GM12878 (cell line): ENCODE measurements around the gene FCHSD2. TPM values are rescaled to one million over a fixed set of nuclear protein-coding genes. Genes with fewer than 3 reads are reported as not detected.

Experiments
- BCL11A ChIP-seq: IDR thresholded peaks from 2 replicates; pipeline ENCODE4 v1.6.1; 2011; ENCODE audit warnings: low read depth, low read length
- CREM ChIP-seq: IDR thresholded peaks from 2 replicates; pipeline ENCODE4 v1.6.1; 2014; ENCODE audit warnings: antibody characterized with exemption, low read depth
- EED ChIP-seq: sonication (generic); IDR thresholded peaks from 2 replicates; pipeline ENCODE4 v1.6.1; 2016; ENCODE audit warnings: antibody characterized with exemption, low read depth
- ELK1 ChIP-seq: IDR thresholded peaks from 2 replicates; pipeline ENCODE4 v1.6.1; 2012; ENCODE audit warnings: low read depth, low read length, improper control_type of control experiment
- ETV6 ChIP-seq, 2 experiments: fragments of 450-650 bp in 1 of 2; IDR thresholded peaks in 1 of 2; conservative IDR thresholded peaks in 1 of 2; 2 replicates each; pipeline ENCODE4 v1.6.1; 2014; ENCODE audit warnings: antibody characterized with exemption in 1 of 2, borderline replicate concordance in 1 of 2, low read depth in 1 of 2, mild to moderate bottlenecking in 1 of 2, moderate library complexity in 1 of 2
- GABPA ChIP-seq: IDR thresholded peaks from 2 replicates; pipeline ENCODE4 v1.6.1; 2014; ENCODE audit warnings: antibody characterized with exemption, low read depth, mild to moderate bottlenecking, inconsistent platforms
- IKZF2 ChIP-seq, 2 experiments: fragments of 450-650 bp; IDR thresholded peaks; 2 replicates each; pipeline ENCODE4 v1.6.1; 2017; ENCODE audit warnings: mild to moderate bottlenecking in 2 of 2, moderate library complexity in 2 of 2
- MTA2 ChIP-seq: fragments of 450-650 bp; IDR thresholded peaks from 2 replicates; pipeline ENCODE4 v1.6.1; 2016; ENCODE audit warnings: low read depth, mild to moderate bottlenecking, moderate library complexity
- MXI1 ChIP-seq: fragments of 150-350 bp; IDR thresholded peaks from 2 replicates; pipeline ENCODE4 v1.6.1; 2011; ENCODE audit warnings: low read depth, mild to moderate bottlenecking, inconsistent platforms, low read length, improper control_type of control experiment
- NBN ChIP-seq: fragments of 450-650 bp; IDR thresholded peaks from 2 replicates; pipeline ENCODE4 v1.6.1; 2016
- NFYB ChIP-seq: IDR thresholded peaks from 2 replicates; pipeline ENCODE4 v1.6.1; 2011; ENCODE audit warnings: low read depth, mild to moderate bottlenecking, low read length, improper control_type of control experiment, moderate library complexity; ENCODE audit not compliant: insufficient read depth
- NKRF ChIP-seq: fragments of 450-650 bp; conservative IDR thresholded peaks from 2 replicates; pipeline ENCODE4 v1.6.1; 2017; ENCODE audit warnings: mild to moderate bottlenecking, moderate library complexity
- PKNOX1 ChIP-seq: fragments of 450-650 bp; IDR thresholded peaks from 2 replicates; pipeline ENCODE4 v1.6.1; 2016; ENCODE audit warnings: mild to moderate bottlenecking
- POU2F2 ChIP-seq: IDR thresholded peaks from 3 replicates; pipeline ENCODE4 v1.6.1; 2011; ENCODE audit warnings: low read depth, mild to moderate bottlenecking, low read length, borderline replicate concordance
- RAD21 ChIP-seq: IDR thresholded peaks from 2 replicates; pipeline ENCODE4 v1.6.1; 2011; ENCODE audit warnings: mild to moderate bottlenecking, low read depth, low read length, moderate library complexity; ENCODE audit not compliant: insufficient read depth
- RBBP5 ChIP-seq: fragments of 200-600 bp; sonication (generic); conservative IDR thresholded peaks from 2 replicates; pipeline ENCODE4 v1.6.1; 2016
- RELB ChIP-seq: fragments of 450-650 bp; IDR thresholded peaks from 2 replicates; pipeline ENCODE4 v1.6.1; 2017; ENCODE audit warnings: low read depth, mild to moderate bottlenecking, moderate library complexity
- STAT1 ChIP-seq: fragments of 450-650 bp; conservative IDR thresholded peaks from 2 replicates; pipeline ENCODE4 v1.6.1; 2014; ENCODE audit warnings: antibody characterized with exemption, mild to moderate bottlenecking
- TAF1 ChIP-seq: IDR thresholded peaks from 2 replicates; pipeline ENCODE4 v1.6.1; 2011; ENCODE audit warnings: mild to moderate bottlenecking, low read depth, low read length, borderline replicate concordance
- TCF12 ChIP-seq: IDR thresholded peaks from 2 replicates; pipeline ENCODE4 v1.6.1; 2011; ENCODE audit warnings: low read depth, mild to moderate bottlenecking, low read length
- TCF7 ChIP-seq: IDR thresholded peaks from 2 replicates; pipeline ENCODE4 v1.6.1; 2014; ENCODE audit warnings: antibody characterized with exemption, borderline replicate concordance
- USF2 ChIP-seq: IDR thresholded peaks from 2 replicates; pipeline ENCODE4 v1.6.1; 2011; ENCODE audit warnings: low read depth, low read length, improper control_type of control experiment, borderline replicate concordance
- ZBTB33 ChIP-seq: fragments of 450-650 bp; IDR thresholded peaks from 2 replicates; pipeline ENCODE4 v1.6.1; 2017; ENCODE audit warnings: mild to moderate bottlenecking
- polyA plus RNA-seq, 11 experiments: library from polyadenylated mRNA; depleted of rRNA in 4 of 11; unstranded in 6 of 11; stranded (reverse) in 5 of 11; fragments of >200 nt; fragmentation: Nextera tagmentation in 4 of 11; fragmentation: Illumina TruSeq in 1 of 11; extraction: Ambion mirVana in 4 of 11; extraction: Trizol in 1 of 11; gene quantifications; 1 replicate in 1 of 11; 2 replicates in 10 of 11; pipeline versions ENCODE4 v1.2.1 to v1.2.3, GENCODE V29; 2011 to 2016; ENCODE audit warnings: inconsistent platforms in 2 of 11, missing spikeins in 2 of 11, low read depth in 1 of 11
- total RNA-seq, 4 experiments: library from RNA; depleted of rRNA in 3 of 4; stranded (reverse); fragments of >200 nt in 3 of 4; fragmentation: Illumina TruSeq in 1 of 4; extraction: Trizol in 1 of 4; gene quantifications; 2 replicates each; pipeline versions ENCODE4 v1.2.1 to v1.2.3, GENCODE V29; 2013 to 2021

FCHSD2 gene
- total and polyA plus RNA-seq, 10 of the 15 experiments (the other 5 are each of a cell fraction or from before 2014, with no cell fraction given) = 13.2 to 89.8 (median 47.8) TPM

GRCh38 chr11:73154178-73154577 is 12.1 kb upstream of the FCHSD2 start (continued):
- TF ChIP-seq NBN = 0 out of 2 replicates have a peak, but pooled peaks have one; percentile 14
- TF ChIP-seq POU2F2 = no peak; the same call in 2 of the 3 replicates
- TF ChIP-seq PKNOX1 = peak; percentile 59; the same call in 1 of the 2 replicates
- peak; percentile 76 for TF ChIP-seq MXI1
- peak; percentile 40; the same call in 1 of the 2 replicates for TF ChIP-seq RELB
- peak; percentile 70; the same call in 1 of the 2 replicates for TF ChIP-seq TAF1
- no peak for TF ChIP-seq GABPA
- peak; percentile 75 for TF ChIP-seq TCF12
- TF ChIP-seq NKRF = 0 out of 2 replicates have a peak, but pooled peaks have one; percentile 16
- peak; percentile 61 to 81; a peak in 3 of 4 replicates for TF ChIP-seq IKZF2 (IDR thresholded peaks at IDR 0.05)
- TF ChIP-seq MTA2 = peak; percentile 44
- 0 out of 2 replicates have a peak, but pooled peaks have one; percentile 3 for TF ChIP-seq RAD21
- peak; percentile 31; the same call in 1 of the 2 replicates for TF ChIP-seq CREM
- TF ChIP-seq ETV6 (conservative IDR thresholded peaks at IDR 0.05 in 1 of 2, IDR thresholded peaks at IDR 0.05 in 1 of 2; ENCODE audit: borderline replicate concordance in 1 of 2, low read depth in 1 of 2) = peak in 1 of 2 experiments; percentile 96; a peak in 2 of 4 replicates
- TF ChIP-seq STAT1 = no peak
- no peak for TF ChIP-seq USF2
- no peak for TF ChIP-seq TCF7
- peak; percentile 78 for TF ChIP-seq ELK1
- peak; percentile 45; the same call in 1 of the 2 replicates for TF ChIP-seq BCL11A
- no peak for TF ChIP-seq ZBTB33
- TF ChIP-seq NFYB = no peak
- TF ChIP-seq EED = peak; percentile 90
- no peak; the same call in 1 of the 2 replicates for TF ChIP-seq RBBP5
